GM18502 (cell line): ENCODE results near the gene AIFM3.

Source experiments
- ATAC-seq: cut with Tn5 transposase; IDR thresholded peaks from one replicate; pipeline ENCODE4 v1.9.1; 2021; ENCODE audit warnings: mild to moderate bottlenecking; ENCODE audit not compliant: unreplicated experiment, poor library complexity

AIFM3 gene

GRCh38 chr22:21020802-21021429 is 53.9 kb downstream of the AIFM3 start:
- no peak for ATAC-seq

- no peak for ATAC-seq
These were observed 55.5 kb downstream of the AIFM3 start for GRCh38 chr22:21022507-21022906.

- no peak for ATAC-seq
These were observed 56.0 kb downstream of the AIFM3 start for GRCh38 chr22:21022955-21023614.

- ATAC-seq, result no peak
These were observed 58.2 kb downstream of the AIFM3 start for GRCh38 chr22:21025266-21025665.

GRCh38 chr22:21025763-21026755 is 59.0 kb downstream of the AIFM3 start:
- no peak for ATAC-seq

GRCh38 chr22:21026783-21027692 is 60.0 kb downstream of the AIFM3 start:
- no peak for ATAC-seq

GRCh38 chr22:21028277-21029251 is 61.5 kb downstream of the AIFM3 start:
- no peak for ATAC-seq

- ATAC-seq, result no peak
These were observed 62.5 kb downstream of the AIFM3 start for GRCh38 chr22:21029486-21030025.

GRCh38 chr22:21030032-21030431 is 63.0 kb downstream of the AIFM3 start:
- no peak for ATAC-seq
